CD14-positive monocyte (primary cell): ENCODE measurements around the gene SMAD6. TPM values are rescaled to one million over a fixed set of nuclear protein-coding genes. Genes with fewer than 3 reads are reported as not detected.

Source experiments
- DNase-seq, 3 donors: peaks; one replicate each; pipeline ENCODE4 v3.0.0-alpha.2; 2011 to 2022
- H2AFZ ChIP-seq: 2 replicates; pipeline ENCODE4 v1.6.0; 2012; ENCODE audit warnings: mild to moderate bottlenecking, low read depth, low read length, inconsistent platforms; ENCODE audit not compliant: insufficient read depth, poor library complexity, severe bottlenecking
- H3K27ac ChIP-seq, 2 donors: 1 replicate in 1 of 2; 2 replicates in 1 of 2; pipeline ENCODE4 v1.5.1; 2012 to 2013; ENCODE audit warnings: low read length in 2 of 2, control low read depth in 1 of 2, inconsistent platforms in 1 of 2, low read depth in 1 of 2, mild to moderate bottlenecking in 1 of 2
- H3K27me3 ChIP-seq, 2 donors: one replicate each; pipeline versions ENCODE4 v1.6.0 to v1.6.1; 2011 to 2013; ENCODE audit warnings: low read length in 2 of 2; ENCODE audit not compliant: control insufficient read depth in 2 of 2, insufficient read depth in 2 of 2
- H3K36me3 ChIP-seq, 2 donors: replicated peaks in 1 of 2; 1 replicate in 1 of 2; 2 replicates in 1 of 2; pipeline versions ENCODE4 v1.5.1 to v1.6.1; 2012 to 2013; ENCODE audit warnings: low read length in 2 of 2, control low read depth in 1 of 2, inconsistent platforms in 1 of 2, mild to moderate bottlenecking in 1 of 2; ENCODE audit not compliant: insufficient read depth in 2 of 2, control insufficient read depth in 1 of 2
- H3K4me1 ChIP-seq, 2 donors: 1 replicate in 1 of 2; 2 replicates in 1 of 2; pipeline versions ENCODE4 v1.5.1 to v1.6.1; 2012 to 2013; ENCODE audit warnings: low read length in 2 of 2, control low read depth in 1 of 2, inconsistent platforms in 1 of 2, mild to moderate bottlenecking in 1 of 2, moderate library complexity in 1 of 2; ENCODE audit not compliant: insufficient read depth in 2 of 2, control insufficient read depth in 1 of 2
- H3K4me2 ChIP-seq: replicated peaks from 2 replicates; pipeline ENCODE3; 2012; ENCODE audit warnings: low read length, moderate library complexity, mild to moderate bottlenecking; ENCODE audit not compliant: poor library complexity, severe bottlenecking; ENCODE audit errors: extremely low read depth
- H3K4me3 ChIP-seq, 3 experiments: fragments of 200-600 bp in 1 of 3; sonication (generic) in 1 of 3; replicated peaks in 1 of 3; 1 replicate in 2 of 3; 2 replicates in 1 of 3; pipeline ENCODE4 v1.5.1; 2011 to 2013; ENCODE audit warnings: low read length in 3 of 3, mild to moderate bottlenecking in 3 of 3, control low read depth in 2 of 3, low read depth in 2 of 3, inconsistent platforms in 1 of 3, moderate library complexity in 1 of 3
- H3K79me2 ChIP-seq: 2 replicates; pipeline ENCODE4 v1.6.0; 2012; ENCODE audit warnings: mild to moderate bottlenecking, control low read depth, inconsistent platforms, low read length, moderate library complexity; ENCODE audit not compliant: insufficient read depth
- H3K9ac ChIP-seq: 2 replicates; pipeline ENCODE4 v1.6.0; 2017; ENCODE audit warnings: low read length, mild to moderate bottlenecking; ENCODE audit not compliant: insufficient read depth, poor library complexity, severe bottlenecking
- H3K9me3 ChIP-seq, 2 donors: replicated peaks in 1 of 2; 1 replicate in 1 of 2; 2 replicates in 1 of 2; pipeline versions ENCODE4 v1.5.1 to v1.6.1; 2012 to 2013; ENCODE audit warnings: low read length in 2 of 2, control low read depth in 1 of 2; ENCODE audit not compliant: control insufficient read depth in 1 of 2, insufficient read depth in 1 of 2
- H4K20me1 ChIP-seq: 2 replicates; pipeline ENCODE4 v1.6.0; 2012; ENCODE audit warnings: mild to moderate bottlenecking, low read length, control low read depth, moderate library complexity; ENCODE audit not compliant: insufficient read depth
- H3K27ac Mint-ChIP-seq, 7 donors: one replicate each; pipeline ENCODE4 v1.8.0; 2020; ENCODE audit warnings: mild to moderate bottlenecking in 7 of 7, mixed read lengths in 7 of 7, moderate library complexity in 6 of 7, inconsistent platforms in 2 of 7
- H3K27me3 Mint-ChIP-seq, 3 donors: one replicate each; pipeline ENCODE4 v1.8.0; 2021 to 2022; ENCODE audit warnings: low read depth in 3 of 3, mild to moderate bottlenecking in 3 of 3, mixed read lengths in 3 of 3, moderate library complexity in 3 of 3, inconsistent platforms in 1 of 3
- H3K36me3 Mint-ChIP-seq, 2 donors: one replicate each; pipeline ENCODE4 v1.8.0; 2020; ENCODE audit warnings: mixed read lengths in 2 of 2, inconsistent platforms in 1 of 2, mild to moderate bottlenecking in 1 of 2
- H3K4me1 Mint-ChIP-seq: one replicate; pipeline ENCODE4 v1.8.0; 2020; ENCODE audit warnings: mild to moderate bottlenecking, mixed read lengths
- H3K4me3 Mint-ChIP-seq, 2 donors: one replicate each; pipeline ENCODE4 v1.8.0; 2020; ENCODE audit warnings: mild to moderate bottlenecking in 2 of 2, mixed read lengths in 2 of 2, moderate library complexity in 1 of 2
- H3K9me3 Mint-ChIP-seq, 7 donors: one replicate each; pipeline ENCODE4 v1.8.0; 2020 to 2022; ENCODE audit warnings: mixed read lengths in 7 of 7, mild to moderate bottlenecking in 6 of 7, moderate library complexity in 6 of 7, inconsistent platforms in 2 of 7
- WGBS: methylation state at CpG from one replicate; pipeline ENCODE4 v1.1.5; 2013; ENCODE audit warnings: missing lambda C conversion rate; ENCODE audit not compliant: insufficient coverage; 5-methylcytosine and 5-hydroxymethylcytosine counted together
- intact Hi-C, 2 donors: fragments of 100-400 bp; cut with micrococcal nuclease; formaldehyde crosslinking; loops; one replicate each; pipeline versions ENCODE4 v1.15.0 to v1.15.1; 2023
- polyA plus RNA-seq, 3 donors: library from polyadenylated mRNA; depleted of rRNA in 1 of 3; unstranded in 2 of 3; stranded (reverse) in 1 of 3; fragments of 300-500 nt in 2 of 3; fragments of >200 nt in 1 of 3; fragmentation: Illumina TruSeq in 2 of 3; gene quantifications; 1 replicate in 2 of 3; 2 replicates in 1 of 3; pipeline ENCODE4 v1.2.3, GENCODE V29; 2012 to 2021
- TF ChIP-seq, protein P1 (sequence below): fragments of 200-600 bp; IDR thresholded peaks from one replicate; pipeline ENCODE4 v1.8.0; 2022; ENCODE audit warnings: antibody characterized with exemption, mild to moderate bottlenecking

Gene SMAD6
- polyA plus RNA-seq, 3 donors: 0.31 TPM; not detected in 2

DNA sequence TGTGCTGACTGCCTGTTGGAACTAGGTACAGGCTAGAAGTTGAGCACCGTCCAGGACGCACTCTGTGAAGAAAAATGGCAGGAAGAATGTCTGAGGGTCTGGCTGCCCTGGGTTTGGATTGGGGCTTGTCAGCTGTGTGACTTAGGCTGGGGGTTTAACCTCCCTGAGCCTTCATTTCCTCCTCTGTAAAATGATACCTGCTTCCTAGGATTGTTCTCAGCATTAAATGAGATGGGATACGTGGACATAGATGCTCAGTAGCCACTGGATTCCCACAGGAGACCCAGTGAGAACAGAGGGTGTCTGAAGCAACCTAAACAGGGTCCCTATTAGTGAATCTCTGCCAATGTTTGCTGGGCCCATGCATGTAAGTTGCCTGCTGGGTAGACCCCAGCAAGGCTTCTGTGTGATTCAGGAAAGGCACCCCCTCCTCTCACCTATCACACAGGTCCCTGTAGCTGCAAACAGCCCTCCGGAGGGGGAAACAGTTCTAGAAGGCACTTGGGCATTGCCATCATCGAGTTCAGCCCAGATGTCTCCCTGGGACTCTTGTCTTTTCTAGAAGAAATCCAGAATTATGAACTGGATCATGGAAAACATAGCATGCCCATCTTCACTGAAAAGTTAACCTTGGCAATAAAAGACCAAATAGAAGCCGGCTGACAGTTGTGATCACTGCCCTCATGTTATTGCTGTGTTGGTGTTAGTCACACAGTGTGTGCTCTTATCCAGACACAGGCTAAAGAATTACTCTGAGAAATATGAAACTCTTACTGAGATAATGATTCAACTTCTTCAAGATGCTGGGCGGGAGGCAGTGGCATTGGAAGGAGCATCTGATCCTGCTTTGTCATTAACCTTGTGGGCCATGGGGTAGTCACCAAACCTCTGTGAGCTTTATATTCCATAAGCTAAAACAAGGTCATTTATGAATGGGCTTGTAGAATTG lies 64.5 kb downstream of the SMAD6 start:
- H3K36me3 ChIP-seq: no peaks in the 10 kb centered on the region
- TF ChIP-seq, protein P1, sequence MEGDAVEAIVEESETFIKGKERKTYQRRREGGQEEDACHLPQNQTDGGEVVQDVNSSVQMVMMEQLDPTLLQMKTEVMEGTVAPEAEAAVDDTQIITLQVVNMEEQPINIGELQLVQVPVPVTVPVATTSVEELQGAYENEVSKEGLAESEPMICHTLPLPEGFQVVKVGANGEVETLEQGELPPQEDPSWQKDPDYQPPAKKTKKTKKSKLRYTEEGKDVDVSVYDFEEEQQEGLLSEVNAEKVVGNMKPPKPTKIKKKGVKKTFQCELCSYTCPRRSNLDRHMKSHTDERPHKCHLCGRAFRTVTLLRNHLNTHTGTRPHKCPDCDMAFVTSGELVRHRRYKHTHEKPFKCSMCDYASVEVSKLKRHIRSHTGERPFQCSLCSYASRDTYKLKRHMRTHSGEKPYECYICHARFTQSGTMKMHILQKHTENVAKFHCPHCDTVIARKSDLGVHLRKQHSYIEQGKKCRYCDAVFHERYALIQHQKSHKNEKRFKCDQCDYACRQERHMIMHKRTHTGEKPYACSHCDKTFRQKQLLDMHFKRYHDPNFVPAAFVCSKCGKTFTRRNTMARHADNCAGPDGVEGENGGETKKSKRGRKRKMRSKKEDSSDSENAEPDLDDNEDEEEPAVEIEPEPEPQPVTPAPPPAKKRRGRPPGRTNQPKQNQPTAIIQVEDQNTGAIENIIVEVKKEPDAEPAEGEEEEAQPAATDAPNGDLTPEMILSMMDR: no peak
- H4K20me1 ChIP-seq: no peaks in the 10 kb centered on the region
- no peak overlapping the region for H3K4me3 ChIP-seq
- H3K27ac Mint-ChIP-seq: peak overlapping the region in 1 of 7 donors; percentile 58
- H3K4me1 ChIP-seq: peaks cover 12 to 15% of the 10 kb centered on the region in 2 donors
- H3K27me3 Mint-ChIP-seq: peaks cover 18 to 49% (median 39%) of the 10 kb centered on the region in 3 donors
- no peaks in the 10 kb centered on the region for H3K9me3 ChIP-seq
- peak overlapping the region; percentile 21 for H3K4me2 ChIP-seq
- H3K79me2 ChIP-seq: no peaks in the 10 kb centered on the region
- H3K4me1 Mint-ChIP-seq: peaks cover 28% of the 10 kb centered on the region
- peak overlapping the region in 1 of 2 donors; percentile 51 for H3K4me3 Mint-ChIP-seq
- 53% methylated on average over 5 of the region's 7 CpGs for WGBS
- no peak overlapping the region for H3K9ac ChIP-seq
- H2AFZ ChIP-seq: no peak overlapping the region
- peaks cover 0 to 4% of the 10 kb centered on the region in 2 donors for H3K36me3 Mint-ChIP-seq
- H3K9me3 Mint-ChIP-seq: no peaks in the 10 kb centered on the region
- no peak for DNase-seq
- intact Hi-C loops: no loop called here
- peaks cover 0 to 27% of the 10 kb centered on the region in 2 donors for H3K27me3 ChIP-seq
- no peak overlapping the region for H3K27ac ChIP-seq

DNA sequence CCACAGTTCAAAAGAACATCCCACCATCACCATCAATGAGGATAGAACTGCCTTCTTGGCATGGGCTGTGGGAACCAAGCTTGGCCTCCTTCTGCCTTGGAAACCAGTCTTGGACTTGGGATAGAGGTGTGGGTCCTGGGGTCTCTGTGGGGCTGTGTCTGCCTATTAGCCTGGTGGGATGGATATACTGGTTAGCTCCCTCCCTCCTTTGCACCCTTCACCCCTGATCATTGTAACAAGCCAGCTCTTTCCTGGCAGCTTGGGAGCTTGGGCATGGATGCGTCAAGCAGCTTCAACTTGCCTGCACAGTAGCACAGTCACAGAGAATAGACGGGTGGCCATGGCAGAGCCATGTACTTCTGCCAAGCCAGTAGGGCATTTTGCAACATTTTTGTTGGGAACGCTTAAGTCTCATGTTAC lies 65.2 kb downstream of the SMAD6 start:
- TF ChIP-seq, protein P1: no peak

More for the DNA sequence above, 65.2 kb downstream of the SMAD6 start:
- H3K27ac Mint-ChIP-seq: no peak overlapping the region
- no peaks in the 10 kb centered on the region for H3K79me2 ChIP-seq
- H3K36me3 ChIP-seq: no peaks in the 10 kb centered on the region
- no peak overlapping the region for H2AFZ ChIP-seq
- H3K4me2 ChIP-seq: no peak overlapping the region
- H3K4me3 Mint-ChIP-seq: no peak overlapping the region
- H3K9ac ChIP-seq: no peak overlapping the region
- intact Hi-C loops: no loop called here
- no peaks in the 10 kb centered on the region for H4K20me1 ChIP-seq
- H3K9me3 Mint-ChIP-seq: no peaks in the 10 kb centered on the region
- H3K4me1 Mint-ChIP-seq: peaks cover 22% of the 10 kb centered on the region
- peaks cover 12 to 15% of the 10 kb centered on the region in 2 donors for H3K4me1 ChIP-seq
- no peaks in the 10 kb centered on the region for H3K9me3 ChIP-seq
- H3K27me3 Mint-ChIP-seq: peaks cover 16 to 43% (median 34%) of the 10 kb centered on the region in 3 donors
- no peak overlapping the region for H3K27ac ChIP-seq
- peaks cover 0 to 20% of the 10 kb centered on the region in 2 donors for H3K27me3 ChIP-seq
- peaks cover 0 to 4% of the 10 kb centered on the region in 2 donors for H3K36me3 Mint-ChIP-seq
- 95% methylated on average over 2 of the region's 3 CpGs for WGBS
- DNase-seq: no peak
- no peak overlapping the region for H3K4me3 ChIP-seq
